Psoas muscle (tissue), 8 donors: ENCODE results near the gene TREH. TPM values are rescaled to one million over a fixed set of nuclear protein-coding genes. Genes with fewer than 3 reads are reported as not detected.

Experiments
- ATAC-seq, 4 donors: fragments of 200-7000 bp; cut with Tn5 transposase; one replicate each; pipeline ENCODE4 v1.9.1; 2020; ENCODE audit warnings: moderate library complexity in 3 of 4, mild to moderate bottlenecking in 2 of 4
- DNase-seq, 2 donors: peaks; one replicate each; pipeline ENCODE4 v3.0.0-alpha.2; 2020
- H3K27ac ChIP-seq: fragments of 200-600 bp; one replicate; pipeline ENCODE4 v1.8.0; 2022
- H3K27me3 ChIP-seq, 3 donors: fragments of 200-600 bp in 1 of 3; one replicate each; pipeline versions ENCODE4 v1.6.1 to v1.8.0; 2013 to 2022; ENCODE audit warnings: low read length in 2 of 3, mild to moderate bottlenecking in 2 of 3, moderate library complexity in 1 of 3; ENCODE audit not compliant: insufficient read depth in 3 of 3
- H3K36me3 ChIP-seq, 2 donors: fragments of 200-600 bp in 1 of 2; one replicate each; pipeline versions ENCODE4 v1.6.1 to v1.8.0; 2013 to 2022; ENCODE audit warnings: low read depth in 1 of 2, mild to moderate bottlenecking in 1 of 2, moderate library complexity in 1 of 2; ENCODE audit not compliant: insufficient read depth in 1 of 2
- H3K4me1 ChIP-seq: fragments of 200-600 bp; one replicate; pipeline ENCODE4 v1.8.0; 2022
- H3K4me3 ChIP-seq: fragments of 200-600 bp; one replicate; pipeline ENCODE4 v1.8.0; 2022; ENCODE audit warnings: mild to moderate bottlenecking
- H3K9me3 ChIP-seq: fragments of 200-600 bp; one replicate; pipeline ENCODE4 v1.8.0; 2022
- CTCF ChIP-seq: fragments of 200-600 bp; IDR thresholded peaks from one replicate; pipeline ENCODE4 v1.8.0; 2022; ENCODE audit warnings: antibody characterized with exemption
- WGBS, 3 donors: extraction: QIAGEN DNeasy Blood & Tissue Kit; methylation state at CpG; one replicate each; pipeline versions ENCODE4 v1.1.6 to v1.1.7; 2013; 5-methylcytosine and 5-hydroxymethylcytosine counted together
- intact Hi-C, 2 donors: fragments of 100-400 bp; cut with DNase I; formaldehyde crosslinking; loops; one replicate each; pipeline versions ENCODE4 v1.11.0 to v1.14.2; 2022
- polyA plus RNA-seq, 3 donors: library from polyadenylated mRNA; stranded (reverse); fragments of 200-250 nt; gene quantifications; one replicate each; pipeline ENCODE4 v1.2.3, GENCODE V29; 2013
- total RNA-seq, 4 donors: library from RNA; stranded (reverse); fragmentation: NEBNext Ultra II Directional in 2 of 4; extraction: Animal tissue kit (Norgen Biotek cat#: 25700) in 2 of 4; gene quantifications; one replicate each; pipeline versions ENCODE4 v1.2.1 to v1.2.4, GENCODE V29; 2021 to 2023
- donor health status: healthy with polysubstance abuse.
- donor health status: DM: no; HTN: no; CAD: no; lungs with moderate emphysema.
- donor health status: Bipolar disorder and iron deficiency.
- donor health status: healthy.
- donor health status: DM: yes; HTN: yes; CAD: no.
- donor health status: DM: no; HTN: no; CAD: no.
- donor health status: DM: no; HTN: no; CAD: no.
- donor health status: DM: yes; HTN: yes; CAD: no.

Gene TREH
- total and polyA plus RNA-seq, 7 donors: 0.17 to 0.23 (median 0.17) TPM; not detected in 4

DNA sequence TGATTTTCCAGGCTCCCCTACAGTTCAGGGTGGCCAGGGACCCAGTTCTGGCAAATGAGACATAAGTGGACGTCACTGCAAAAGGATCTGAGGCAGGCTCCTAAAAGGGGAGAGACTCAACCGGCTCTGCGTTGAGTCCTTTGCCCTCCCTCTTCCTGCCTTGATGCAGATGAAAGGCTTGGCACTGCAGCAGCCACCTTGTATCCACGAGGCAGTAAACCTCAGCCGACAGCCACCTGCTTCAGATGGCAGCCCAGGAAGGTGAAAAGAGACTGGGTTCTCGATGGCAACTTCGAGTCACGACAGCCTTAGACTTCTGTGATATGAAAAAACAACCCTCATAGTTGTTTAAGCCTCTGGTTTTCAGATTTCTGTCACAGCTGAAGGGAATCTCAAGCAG, 14.7 kb upstream of the TREH start:
- H3K4me1 ChIP-seq: peaks cover 11% of the 10 kb centered on the region
- ATAC-seq (no peak), DNase-seq (no peak)
- no peaks in the 10 kb centered on the region for H3K9me3 ChIP-seq
- H3K36me3 ChIP-seq: no peaks in the 10 kb centered on the region
- no peaks in the 10 kb centered on the region for H3K27me3 ChIP-seq
- TF ChIP-seq CTCF: no peak
- H3K27ac ChIP-seq: no peak overlapping the region
- no peak overlapping the region for H3K4me3 ChIP-seq
- WGBS, 3 donors: 83 to 87% (median 86%) methylated on average over 8 of the region's 8 CpGs
- intact Hi-C loops: no loop called here

DNA sequence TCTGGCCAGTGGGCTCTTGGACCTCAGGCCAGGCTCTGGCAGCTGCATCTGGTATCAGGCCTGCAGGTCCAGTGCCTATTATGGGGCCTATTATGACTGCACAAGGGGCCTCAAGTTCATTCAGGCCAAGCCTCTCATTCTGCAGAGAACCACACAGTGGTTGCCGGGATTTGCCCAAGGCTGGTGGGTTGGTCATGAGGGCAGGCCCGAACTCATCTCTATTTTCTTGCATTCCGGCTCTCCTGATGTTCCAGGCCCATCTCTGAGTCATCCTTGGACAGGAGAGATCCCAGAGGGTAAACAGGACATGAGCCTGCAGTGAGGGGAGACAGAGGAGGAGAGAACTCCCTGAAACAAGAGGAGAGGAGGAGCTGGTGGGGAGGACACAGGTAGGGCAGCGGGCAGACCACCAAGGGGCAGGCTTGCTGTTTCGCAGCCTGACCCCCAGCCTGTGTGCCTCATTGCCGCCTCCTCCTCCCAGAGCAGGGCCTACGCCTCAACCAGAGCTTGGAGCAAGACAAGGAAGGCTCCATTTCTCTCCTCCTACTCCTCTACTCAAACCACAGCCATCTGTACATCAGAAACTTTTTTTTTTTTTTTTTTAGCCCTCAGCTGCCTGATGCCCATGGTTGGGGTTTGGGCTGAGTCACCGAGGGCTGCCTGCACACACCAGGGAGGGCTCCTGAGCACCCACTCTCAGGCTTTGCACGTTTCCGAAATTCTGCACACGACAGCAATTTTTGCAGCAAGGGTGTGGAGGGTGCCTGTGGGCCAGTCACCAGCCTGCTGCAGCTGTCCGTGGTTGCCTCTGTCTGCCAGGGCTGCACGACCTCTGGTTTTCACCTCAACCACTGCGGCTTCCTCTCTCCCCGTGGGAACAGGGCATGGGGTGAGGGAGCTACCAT, 12.7 kb upstream of the TREH start:
- no peak for TF ChIP-seq CTCF
- Histone ChIP-seq H3K4me3 (no peak overlapping the region), H3K36me3 (no peaks in the 10 kb centered on the region), H3K9me3 (no peaks in the 10 kb centered on the region), H3K27ac (no peak overlapping the region), H3K4me1 (peaks cover 11% of the 10 kb centered on the region), H3K27me3 (no peaks in the 10 kb centered on the region)
- WGBS, 3 donors: 62 to 67% (median 64%) methylated on average over 15 of the region's 15 CpGs
- DNase-seq (no peak), ATAC-seq (no peak)
- intact Hi-C loops: loop anchor here (2.0 kb wide), 2 partner anchors 265 to 267 kb away; partner anchors contain the start of gene UPK2 (in 1 of the 2)

GRCh38 chr11:118690553-118691304, 11.3 kb upstream of the TREH start:
- peak overlapping the region; percentile 80 for H3K27ac ChIP-seq
- no peak for ATAC-seq
- intact Hi-C loops: loop anchor here in 1 of 2 donors (2.0 kb wide), 1 partner anchor 268 kb away; no protein-coding TSS in a partner anchor

More at GRCh38 chr11:118690553-118691304, 11.3 kb upstream of the TREH start:
- DNase-seq: no peak
- no peaks in the 10 kb centered on the region for H3K36me3 ChIP-seq
- TF ChIP-seq CTCF: no peak
- no peaks in the 10 kb centered on the region for H3K27me3 ChIP-seq
- H3K4me1 ChIP-seq: peaks cover 11% of the 10 kb centered on the region
- H3K9me3 ChIP-seq: no peaks in the 10 kb centered on the region
- H3K4me3 ChIP-seq: peak overlapping the region; percentile 69
- WGBS, 3 donors: 81 to 84% (median 82%) methylated on average over 15 of the region's 15 CpGs
